Fibroblast of villous mesenchyme (primary cell): ENCODE data around the gene ZNF275. TPM values are rescaled to one million over a fixed set of nuclear protein-coding genes. Genes with fewer than 3 reads are reported as not detected.
"Not testable (repeated sequence)": the region's sequence is repeated elsewhere in the genome, so short reads cannot be mapped to it uniquely, and the experiment has no call there.

ENCODE experiments used
- DNase-seq: peaks from one replicate; pipeline ENCODE4 v3.0.0-alpha.2; 2010; ENCODE audit warnings: low read depth
- H3K4me3 ChIP-seq: 2 replicates; pipeline ENCODE4 v1.5.1; 2011; ENCODE audit warnings: low read depth, mild to moderate bottlenecking, low read length
- total RNA-seq: library from RNA; depleted of rRNA; stranded (reverse); fragments of >200 nt; gene quantifications from 2 replicates; pipeline ENCODE4 v1.2.3, GENCODE V29; 2012
- TF ChIP-seq, protein P1 (sequence below): IDR thresholded peaks from 2 replicates; pipeline ENCODE4 v1.5.1; 2012; ENCODE audit warnings: low read depth, mild to moderate bottlenecking, low read length; ENCODE audit not compliant: insufficient read depth

ZNF275 gene, protein sequence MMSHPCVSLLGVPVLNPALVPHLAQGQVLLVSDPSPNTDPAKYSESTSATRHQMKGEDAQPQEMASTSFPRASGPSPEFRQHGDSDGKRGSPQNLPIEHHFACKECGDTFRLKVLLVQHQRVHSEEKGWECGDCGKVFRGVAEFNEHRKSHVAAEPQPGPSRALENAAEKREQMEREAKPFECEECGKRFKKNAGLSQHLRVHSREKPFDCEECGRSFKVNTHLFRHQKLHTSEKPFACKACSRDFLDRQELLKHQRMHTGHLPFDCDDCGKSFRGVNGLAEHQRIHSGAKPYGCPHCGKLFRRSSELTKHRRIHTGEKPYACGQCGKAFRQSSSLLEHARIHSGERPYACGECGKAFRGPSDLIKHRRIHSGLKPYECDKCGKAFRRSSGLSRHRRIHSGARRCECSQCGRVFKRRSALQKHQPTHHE
- total RNA-seq: 12.9 and 13.4 TPM in 2 replicates

DNA sequence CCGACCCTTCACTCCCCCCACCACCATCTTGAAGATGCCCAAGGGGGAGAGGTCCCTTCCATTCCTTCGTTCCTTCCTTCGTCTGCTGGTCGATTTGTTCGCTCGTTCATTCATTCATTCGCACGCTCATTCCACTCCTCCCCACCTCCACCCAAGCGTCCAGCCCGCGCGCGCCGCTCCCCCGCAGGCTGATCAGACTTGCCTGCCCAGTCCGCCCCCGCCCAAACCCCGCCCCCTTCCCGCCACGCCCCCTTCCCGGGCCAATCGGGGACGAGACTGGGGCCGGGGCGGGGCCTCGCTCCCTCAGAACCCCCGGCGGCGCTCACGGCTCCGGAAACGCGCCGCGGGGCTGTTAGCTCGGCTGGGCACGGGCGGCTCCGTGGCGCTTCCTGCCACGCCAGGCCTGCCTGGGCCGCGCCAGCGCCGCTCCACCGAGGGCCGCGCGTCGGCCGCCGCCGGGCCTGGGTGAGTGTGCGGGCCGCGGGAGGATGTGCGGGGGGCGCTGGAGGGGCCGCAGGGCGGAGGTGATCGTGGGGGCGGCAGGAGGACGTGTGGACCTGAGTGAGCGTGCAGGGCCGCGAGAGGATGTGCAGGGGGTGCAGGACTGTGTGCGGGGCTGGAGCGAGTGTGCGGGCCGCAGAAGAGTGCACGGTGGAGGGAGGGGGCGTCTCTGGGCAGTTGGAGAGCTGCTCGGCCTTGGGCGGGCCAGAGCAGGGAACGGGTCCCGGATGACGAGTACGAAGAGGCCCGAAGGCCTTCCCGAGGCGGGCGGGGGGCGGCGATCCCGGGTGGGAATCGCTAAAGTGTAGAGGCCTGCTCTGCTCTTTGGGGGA lies at the start of gene ZNF275:
Gene ZNF275, plus strand, starts transcription at position 333 of the 833 bp plus-strand sequence. CDS start 2,527 bp downstream, outside the sequence.
- DNase-seq: peak; percentile 78
- TF ChIP-seq, protein P1, sequence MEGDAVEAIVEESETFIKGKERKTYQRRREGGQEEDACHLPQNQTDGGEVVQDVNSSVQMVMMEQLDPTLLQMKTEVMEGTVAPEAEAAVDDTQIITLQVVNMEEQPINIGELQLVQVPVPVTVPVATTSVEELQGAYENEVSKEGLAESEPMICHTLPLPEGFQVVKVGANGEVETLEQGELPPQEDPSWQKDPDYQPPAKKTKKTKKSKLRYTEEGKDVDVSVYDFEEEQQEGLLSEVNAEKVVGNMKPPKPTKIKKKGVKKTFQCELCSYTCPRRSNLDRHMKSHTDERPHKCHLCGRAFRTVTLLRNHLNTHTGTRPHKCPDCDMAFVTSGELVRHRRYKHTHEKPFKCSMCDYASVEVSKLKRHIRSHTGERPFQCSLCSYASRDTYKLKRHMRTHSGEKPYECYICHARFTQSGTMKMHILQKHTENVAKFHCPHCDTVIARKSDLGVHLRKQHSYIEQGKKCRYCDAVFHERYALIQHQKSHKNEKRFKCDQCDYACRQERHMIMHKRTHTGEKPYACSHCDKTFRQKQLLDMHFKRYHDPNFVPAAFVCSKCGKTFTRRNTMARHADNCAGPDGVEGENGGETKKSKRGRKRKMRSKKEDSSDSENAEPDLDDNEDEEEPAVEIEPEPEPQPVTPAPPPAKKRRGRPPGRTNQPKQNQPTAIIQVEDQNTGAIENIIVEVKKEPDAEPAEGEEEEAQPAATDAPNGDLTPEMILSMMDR: no peak
- peak within 1 kb of the TSS; percentile 75 for H3K4me3 ChIP-seq

DNA sequence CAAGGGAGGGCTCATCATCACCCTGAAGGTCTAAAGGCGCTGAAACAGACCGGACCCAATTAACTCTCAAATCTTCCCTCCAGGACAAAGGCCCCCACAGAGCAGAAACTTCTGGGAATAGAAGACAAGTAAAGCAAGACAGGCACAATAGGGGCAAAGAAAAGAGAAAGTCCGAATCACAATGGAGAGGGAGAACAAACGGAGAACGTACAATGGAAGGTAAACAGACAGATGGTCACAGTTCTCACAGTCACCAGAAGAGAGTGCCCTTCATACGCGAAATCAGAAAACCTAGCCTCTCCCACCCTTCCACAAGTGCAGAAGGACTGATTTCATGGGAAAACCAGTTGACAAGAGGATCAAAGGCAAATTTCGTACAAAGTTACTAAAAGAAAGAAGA lies 48.3 kb upstream of the ZNF275 start:
- DNase-seq: not testable (repeated sequence)

DNA sequence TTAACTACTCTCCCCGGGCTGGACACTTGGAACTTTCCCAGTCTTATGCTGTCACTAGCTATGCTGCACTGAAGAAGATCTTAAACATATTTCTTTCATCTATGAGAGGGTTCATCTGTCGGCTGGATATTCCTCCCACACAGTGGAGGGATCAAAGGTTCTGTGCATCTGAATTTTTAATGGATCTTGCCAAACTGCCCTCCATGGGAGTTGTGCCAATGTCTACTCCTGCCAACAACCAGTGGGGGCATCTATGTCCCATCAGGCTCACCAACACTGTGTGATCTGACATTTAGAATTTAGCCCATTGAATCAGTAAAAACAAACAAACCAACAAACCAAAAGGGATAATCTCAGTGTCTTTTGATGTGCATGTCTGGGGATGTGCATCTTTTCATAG lies 45.1 kb upstream of the ZNF275 start:
- not testable (repeated sequence) for DNase-seq, H3K4me3 ChIP-seq

More for the DNA sequence above, 48.3 kb upstream of the ZNF275 start:
- H3K4me3 ChIP-seq: not testable (repeated sequence)

DNA sequence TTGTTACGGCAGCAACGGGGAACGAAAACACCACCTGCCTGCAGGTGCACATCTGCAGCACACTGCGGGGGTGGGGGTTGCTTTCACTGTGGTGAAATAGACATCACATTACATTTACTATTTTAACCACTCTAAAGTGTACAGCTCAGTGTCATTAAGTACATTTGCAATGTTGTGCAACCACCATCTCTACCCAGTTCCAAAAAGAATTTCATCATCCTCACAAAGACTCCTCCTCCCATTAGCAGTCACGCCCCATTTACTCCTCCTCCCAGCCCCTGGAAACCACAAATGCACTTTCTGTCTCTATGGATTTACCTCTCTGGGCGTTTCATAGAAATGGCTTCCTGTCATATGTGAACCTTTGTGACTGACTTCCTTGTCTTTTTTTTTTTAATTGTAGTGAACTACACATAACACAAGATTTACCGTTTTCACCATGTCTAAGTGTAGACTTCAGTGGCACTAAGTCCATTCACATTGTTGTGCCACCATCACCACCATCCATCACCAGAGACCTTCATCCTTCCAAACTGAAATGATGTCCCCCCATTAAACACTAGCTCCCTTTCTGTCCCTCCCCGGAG lies 40.4 kb upstream of the ZNF275 start:
- DNase-seq: not testable (repeated sequence)

DNA sequence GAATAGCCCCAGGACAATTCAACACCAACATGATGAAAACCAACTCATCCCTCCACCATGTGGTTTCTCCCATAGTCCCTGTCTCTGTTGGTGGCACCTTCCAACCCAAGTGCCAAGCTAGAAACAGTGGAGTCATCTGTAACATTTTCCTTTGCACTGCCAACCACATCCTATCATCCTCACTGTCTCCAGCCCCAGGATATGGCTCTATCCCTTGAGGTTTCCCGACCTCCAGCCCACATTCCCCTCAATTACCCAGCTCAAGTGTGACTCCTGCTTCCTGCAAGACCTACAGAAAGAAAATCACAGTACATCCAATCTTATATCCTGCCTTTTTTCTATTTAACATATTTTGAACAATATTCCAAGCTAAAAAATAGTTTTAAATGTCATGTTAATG lies 36.6 kb upstream of the ZNF275 start:
- TF ChIP-seq, protein P1: no peak

More for the DNA sequence above, 40.4 kb upstream of the ZNF275 start:
- H3K4me3 ChIP-seq: not testable (repeated sequence)

DNA sequence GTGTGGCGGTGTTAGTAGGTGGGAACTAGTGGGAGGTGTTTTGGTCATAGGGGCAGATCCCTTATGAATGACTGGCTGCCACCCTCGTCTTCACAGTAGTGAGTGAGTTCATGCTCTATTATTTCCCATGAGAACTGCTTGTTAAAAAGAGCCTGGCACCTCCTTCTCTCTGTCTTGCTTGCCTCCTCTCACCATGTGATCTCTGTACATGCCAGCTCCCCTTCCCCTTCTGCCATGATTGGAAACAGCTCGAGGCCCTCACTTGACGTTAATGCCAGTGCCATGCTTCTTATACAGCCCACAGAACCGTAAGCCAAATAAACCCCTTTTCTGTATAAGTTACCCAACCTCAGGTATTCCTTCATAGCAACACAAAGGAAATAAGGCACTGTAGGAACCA lies 34.1 kb upstream of the ZNF275 start:
- TF ChIP-seq, protein P1: no peak
- no peak overlapping the region for H3K4me3 ChIP-seq
- DNase-seq: no peak

More for the DNA sequence above, 36.6 kb upstream of the ZNF275 start:
- H3K4me3 ChIP-seq: no peak overlapping the region
- no peak for DNase-seq

DNA sequence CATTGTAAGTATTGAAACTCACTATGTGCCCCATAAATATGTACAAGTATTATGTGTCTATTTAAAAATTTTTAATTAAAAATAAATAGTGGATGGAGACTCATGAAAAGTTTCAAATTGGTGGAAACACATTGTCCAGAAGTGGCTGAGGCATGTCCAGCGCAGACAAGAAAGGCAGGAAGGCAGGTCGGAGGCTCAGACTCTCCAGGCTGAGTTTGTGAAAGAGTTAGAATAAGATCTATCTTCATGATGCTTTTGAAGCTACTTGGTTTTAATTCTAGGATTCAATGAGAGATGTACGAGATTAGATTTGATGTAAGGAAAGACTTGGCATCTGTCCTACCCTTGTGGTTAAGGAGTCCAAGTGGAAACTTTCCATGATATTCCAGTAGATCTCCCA lies 32.2 kb upstream of the ZNF275 start:
- no peak for DNase-seq
- H3K4me3 ChIP-seq: no peak overlapping the region
- TF ChIP-seq, protein P1: no peak

DNA sequence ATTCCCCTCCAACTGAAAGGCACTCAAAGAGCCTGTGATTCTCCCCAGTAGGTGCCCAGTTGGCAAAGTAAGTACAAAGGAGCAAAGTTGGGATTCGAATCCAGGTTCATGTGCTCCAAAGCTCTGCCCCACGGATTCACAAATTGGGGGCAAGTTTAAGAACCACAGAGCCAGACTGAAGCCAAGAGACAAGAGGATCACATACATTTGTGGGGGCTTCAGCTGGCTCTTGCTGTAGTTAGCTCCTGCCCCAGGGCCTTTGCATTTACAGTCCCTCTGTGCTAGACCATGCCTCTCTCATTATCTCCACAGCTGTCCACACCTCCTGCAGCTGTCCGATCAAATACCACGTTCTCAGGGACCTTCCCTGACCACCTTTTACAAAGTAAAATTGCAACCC lies 31.2 kb upstream of the ZNF275 start:
- no peak for DNase-seq
- H3K4me3 ChIP-seq: no peak overlapping the region
- TF ChIP-seq, protein P1: no peak
